Stimulated activated naive CD8-positive, alpha-beta T cell treated with anti-CD3 and anti-CD28 coated beads, Interleukin-15, Interleukin-2, amounts not matched to agents 100 ng/mL and 50 ng/mL, for 24 hours (primary cell): ENCODE data around the gene SLC7A6.

Source experiments
- H3K27ac Mint-ChIP-seq: one replicate; pipeline ENCODE4 v1.8.0; 2021; ENCODE audit warnings: mild to moderate bottlenecking, mixed read lengths
- H3K27me3 Mint-ChIP-seq: one replicate; pipeline ENCODE4 v1.8.0; 2021; ENCODE audit warnings: mixed read lengths
- H3K36me3 Mint-ChIP-seq: one replicate; pipeline ENCODE4 v1.8.0; 2021; ENCODE audit warnings: low read depth, mixed read lengths
- H3K4me1 Mint-ChIP-seq: one replicate; pipeline ENCODE4 v1.8.0; 2021; ENCODE audit warnings: low read depth, mixed read lengths
- H3K4me3 Mint-ChIP-seq: one replicate; pipeline ENCODE4 v1.8.0; 2021; ENCODE audit warnings: mild to moderate bottlenecking, mixed read lengths
- H3K9me3 Mint-ChIP-seq: one replicate; pipeline ENCODE4 v1.8.0; 2021; ENCODE audit warnings: mixed read lengths

SLC7A6 gene

DNA sequence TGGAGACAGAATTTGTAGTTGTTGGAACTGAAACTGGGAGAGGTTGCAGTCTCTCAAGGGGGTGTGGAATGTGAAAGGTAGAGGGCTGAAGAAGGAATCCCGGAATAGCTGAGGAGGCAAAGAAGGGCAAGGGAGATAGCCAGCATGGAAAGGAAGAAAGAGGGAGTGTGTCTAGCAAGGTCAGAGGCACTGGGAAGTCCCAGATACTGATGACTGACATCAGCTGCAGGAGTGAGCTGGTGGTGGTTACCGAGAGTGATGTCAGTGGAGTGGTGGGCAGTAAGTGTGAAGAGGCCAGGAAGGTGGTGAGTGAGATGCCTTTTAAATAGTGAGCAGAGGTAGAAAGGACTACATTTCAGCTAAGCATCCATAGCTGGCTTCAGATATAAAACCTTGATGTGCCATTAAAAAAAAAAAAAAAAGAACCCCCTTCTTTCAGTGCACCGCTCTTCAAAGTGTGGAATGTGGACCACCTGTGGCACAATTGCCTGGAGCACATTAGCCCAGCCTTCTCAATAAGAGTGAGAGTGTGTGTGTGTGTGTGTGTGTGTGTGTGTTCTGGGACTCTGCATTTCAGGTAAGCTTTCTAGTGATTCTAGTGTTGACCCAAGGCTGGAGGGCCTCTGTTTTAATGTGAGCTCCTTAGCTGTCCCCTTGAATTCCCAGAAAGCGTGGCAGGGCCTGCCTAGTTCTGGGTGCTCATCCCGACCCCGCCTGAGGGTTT lies 55.0 kb downstream of the SLC7A6 start:
- Mint-ChIP-seq H3K27ac (peak overlapping the region; percentile 68), H3K27me3 (no peaks in the 10 kb centered on the region), H3K9me3 (no peaks in the 10 kb centered on the region), H3K36me3 (peaks cover 45% of the 10 kb centered on the region), H3K4me3 (peak overlapping the region; percentile 25), H3K4me1 (peaks cover 23% of the 10 kb centered on the region)

DNA sequence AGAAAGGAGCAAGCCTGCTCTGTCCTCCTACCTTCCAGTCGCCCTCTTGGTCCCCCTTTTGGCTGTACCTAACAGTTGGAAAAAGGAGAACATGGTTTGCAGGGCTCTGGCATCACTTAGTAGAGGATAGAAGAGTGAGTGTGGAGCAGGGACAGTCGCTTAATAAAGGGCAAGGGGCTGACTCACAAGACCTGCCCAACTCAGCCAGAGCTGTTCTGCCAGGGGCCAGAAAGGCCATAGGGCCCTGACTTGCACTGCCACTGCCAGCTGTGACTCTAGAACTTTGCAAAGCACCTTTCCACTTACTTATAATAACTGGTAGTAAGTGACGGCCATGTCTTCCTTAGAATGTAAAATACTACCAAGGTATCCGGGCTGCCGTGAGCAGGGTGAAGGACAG lies 60.0 kb downstream of the SLC7A6 start:
- Mint-ChIP-seq H3K36me3 (peaks cover 45% of the 10 kb centered on the region), H3K4me1 (peaks cover 32% of the 10 kb centered on the region), H3K27ac (no peak overlapping the region), H3K27me3 (no peaks in the 10 kb centered on the region), H3K9me3 (no peaks in the 10 kb centered on the region), H3K4me3 (no peak overlapping the region)

DNA sequence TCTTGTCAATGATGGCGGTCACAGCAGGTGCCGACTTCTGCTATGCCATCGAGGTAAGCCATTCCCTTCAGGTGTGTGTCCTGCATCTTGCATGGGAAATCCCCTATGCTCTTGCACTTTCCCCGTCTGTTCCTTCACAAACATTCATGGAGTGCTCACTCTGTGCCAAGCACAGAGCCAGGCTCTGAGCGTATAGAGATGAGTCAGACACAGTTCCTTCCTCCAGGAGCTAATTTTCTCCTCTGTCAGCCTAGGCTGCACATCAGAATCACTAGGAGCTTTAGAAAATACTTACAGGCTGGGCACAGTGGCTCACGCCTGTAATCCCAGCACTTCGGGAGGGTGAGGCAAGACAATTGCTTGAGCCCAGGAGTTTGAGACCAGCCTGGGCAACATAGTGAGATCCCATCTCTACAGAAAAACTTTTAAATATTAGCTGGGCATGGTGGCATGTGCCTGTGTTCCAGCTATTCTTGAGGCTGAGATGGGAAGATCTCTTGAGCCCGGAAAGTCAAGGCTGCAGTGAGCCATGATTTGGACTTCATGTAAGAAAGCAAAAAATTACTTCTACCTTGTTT lies 60.5 kb downstream of the SLC7A6 start:
- peaks cover 42% of the 10 kb centered on the region for H3K36me3 Mint-ChIP-seq
- H3K27ac Mint-ChIP-seq = no peak overlapping the region
- no peaks in the 10 kb centered on the region for H3K27me3 Mint-ChIP-seq
- H3K4me1 Mint-ChIP-seq = peaks cover 26% of the 10 kb centered on the region
- no peaks in the 10 kb centered on the region for H3K9me3 Mint-ChIP-seq
- no peak overlapping the region for H3K4me3 Mint-ChIP-seq

DNA sequence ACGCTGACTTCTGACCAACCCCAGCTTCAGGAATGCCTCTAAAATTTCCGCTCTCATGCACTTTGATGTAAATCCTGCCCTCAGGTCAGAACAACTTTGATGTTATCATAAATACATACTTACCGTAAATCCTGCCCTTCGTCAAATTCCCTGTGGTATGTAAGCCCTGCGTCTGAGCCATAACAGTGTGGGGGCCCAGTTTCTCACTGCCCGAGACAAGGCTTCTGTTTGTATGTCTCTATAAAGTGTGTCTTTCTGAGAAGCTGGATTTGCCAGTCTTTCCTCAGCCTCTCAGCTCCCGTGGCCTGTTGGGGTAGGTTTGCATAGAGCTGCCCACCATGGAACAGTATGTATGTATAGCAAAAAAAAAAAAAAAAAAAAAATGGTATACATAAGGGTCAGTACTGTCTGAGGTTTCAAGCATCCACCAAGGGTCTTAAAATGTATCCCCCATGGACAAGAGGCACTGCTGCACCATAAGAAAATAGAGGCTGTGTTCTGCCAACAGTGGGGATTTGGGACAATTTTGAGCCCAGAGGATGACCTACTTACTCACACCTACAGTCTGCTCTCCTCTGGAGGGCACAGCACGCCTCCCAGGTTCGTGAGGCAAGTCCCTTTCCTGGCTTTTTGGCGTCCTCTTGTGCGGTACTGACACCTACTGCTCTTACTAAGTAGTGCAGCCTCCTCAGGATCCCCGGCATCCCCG lies 64.0 kb downstream of the SLC7A6 start:
- no peaks in the 10 kb centered on the region for H3K27me3 Mint-ChIP-seq
- peaks cover 49% of the 10 kb centered on the region for H3K36me3 Mint-ChIP-seq
- no peaks in the 10 kb centered on the region for H3K9me3 Mint-ChIP-seq
- peak overlapping the region; percentile 52 for H3K27ac Mint-ChIP-seq
- H3K4me1 Mint-ChIP-seq = peaks cover 31% of the 10 kb centered on the region
- H3K4me3 Mint-ChIP-seq = no peak overlapping the region

DNA sequence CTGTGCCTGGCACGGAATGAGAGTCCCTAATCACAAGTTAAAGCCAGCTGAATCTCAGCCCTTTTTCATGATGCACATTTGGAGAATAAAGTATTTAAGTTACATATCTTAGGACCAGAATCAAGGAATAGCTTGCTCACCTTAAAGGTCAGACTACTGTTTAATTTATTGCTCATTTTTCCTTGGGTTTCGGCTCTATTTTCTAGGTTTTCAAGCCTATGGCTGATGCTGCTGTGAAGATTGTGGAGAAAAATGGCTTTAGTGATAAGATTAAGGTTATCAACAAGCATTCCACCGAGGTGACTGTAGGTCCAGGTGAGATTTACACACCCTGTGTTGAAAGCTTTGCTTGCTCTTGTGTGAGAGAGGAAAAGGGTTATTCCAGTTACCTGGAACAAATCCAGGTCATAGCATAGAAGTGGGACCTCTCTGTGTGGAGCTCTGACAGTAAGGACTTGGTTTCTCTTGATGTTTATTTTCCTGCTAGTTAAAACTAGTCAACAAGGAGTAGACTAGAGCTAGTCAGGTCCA lies 64.6 kb downstream of the SLC7A6 start:
- H3K36me3 Mint-ChIP-seq = peaks cover 43% of the 10 kb centered on the region
- H3K9me3 Mint-ChIP-seq = no peaks in the 10 kb centered on the region
- H3K27me3 Mint-ChIP-seq = no peaks in the 10 kb centered on the region
- no peak overlapping the region for H3K27ac Mint-ChIP-seq
- peaks cover 31% of the 10 kb centered on the region for H3K4me1 Mint-ChIP-seq
- no peak overlapping the region for H3K4me3 Mint-ChIP-seq

DNA sequence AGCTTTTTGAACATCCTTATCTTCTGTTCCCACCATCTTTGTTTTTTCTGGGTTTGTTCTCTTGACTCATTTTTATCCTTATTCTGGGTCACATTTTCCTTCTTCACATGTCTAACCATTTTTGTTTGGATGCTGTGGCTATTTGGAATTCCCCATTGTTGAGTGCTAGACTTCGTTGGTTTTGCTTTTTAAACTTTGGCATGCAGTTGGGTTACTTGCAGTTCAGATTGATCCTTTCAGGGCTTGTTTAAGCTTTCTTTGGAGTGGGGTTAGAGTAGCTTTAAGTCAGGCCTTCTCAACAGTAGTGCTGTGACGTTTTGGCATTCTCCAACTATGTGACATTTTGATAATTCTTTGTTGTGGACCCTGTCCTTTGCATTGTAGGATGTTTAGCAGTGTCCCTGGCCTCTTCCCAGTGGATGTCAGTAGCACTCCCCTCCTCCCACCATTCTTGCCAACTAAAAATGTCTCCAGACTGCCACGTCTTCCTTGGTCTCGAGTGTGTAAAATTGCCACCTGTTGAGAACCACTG lies 67.6 kb downstream of the SLC7A6 start:
- H3K27ac Mint-ChIP-seq = peak overlapping the region; percentile 59
- H3K36me3 Mint-ChIP-seq = peaks cover 57% of the 10 kb centered on the region
- H3K4me1 Mint-ChIP-seq = peaks cover 26% of the 10 kb centered on the region
- no peak overlapping the region for H3K4me3 Mint-ChIP-seq
- H3K27me3 Mint-ChIP-seq = no peaks in the 10 kb centered on the region
- no peaks in the 10 kb centered on the region for H3K9me3 Mint-ChIP-seq

DNA sequence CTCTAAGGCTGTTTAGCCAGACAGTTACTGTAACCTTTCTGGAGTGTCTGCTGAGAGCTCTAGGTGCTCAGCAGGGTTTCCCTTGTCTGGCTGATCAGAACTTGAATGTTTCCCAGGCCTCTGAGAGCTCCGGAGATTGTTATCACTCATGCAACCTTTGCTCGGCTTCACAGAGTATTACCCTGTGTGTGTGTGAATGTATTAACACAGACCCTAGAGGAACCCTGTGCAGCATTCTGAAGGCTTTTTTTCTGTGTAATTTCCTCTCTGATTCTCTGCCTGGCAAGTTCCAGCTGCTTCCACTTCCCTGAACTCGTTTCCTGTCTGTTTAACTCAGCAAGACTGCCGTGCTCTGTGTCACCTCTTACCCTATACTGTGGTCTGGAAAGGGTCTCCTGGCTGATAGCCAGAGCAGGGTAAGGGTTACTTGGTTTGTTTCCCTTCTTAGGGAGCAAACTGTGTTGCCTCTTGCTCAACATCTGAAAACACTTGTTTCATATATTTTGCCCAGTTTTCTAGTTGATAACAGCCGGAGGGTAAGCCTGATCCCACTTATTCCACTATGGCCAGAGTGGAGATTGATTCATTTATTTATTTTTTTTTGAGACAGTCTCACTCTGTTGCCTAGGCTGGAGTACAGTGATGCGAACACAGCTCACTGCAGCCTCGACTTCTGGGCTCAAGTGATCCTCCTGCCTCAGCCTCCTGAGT lies 68.2 kb downstream of the SLC7A6 start:
- Mint-ChIP-seq H3K4me3 (no peak overlapping the region), H3K27ac (peak overlapping the region; percentile 59), H3K36me3 (peaks cover 58% of the 10 kb centered on the region), H3K9me3 (no peaks in the 10 kb centered on the region), H3K4me1 (peaks cover 22% of the 10 kb centered on the region), H3K27me3 (no peaks in the 10 kb centered on the region)

DNA sequence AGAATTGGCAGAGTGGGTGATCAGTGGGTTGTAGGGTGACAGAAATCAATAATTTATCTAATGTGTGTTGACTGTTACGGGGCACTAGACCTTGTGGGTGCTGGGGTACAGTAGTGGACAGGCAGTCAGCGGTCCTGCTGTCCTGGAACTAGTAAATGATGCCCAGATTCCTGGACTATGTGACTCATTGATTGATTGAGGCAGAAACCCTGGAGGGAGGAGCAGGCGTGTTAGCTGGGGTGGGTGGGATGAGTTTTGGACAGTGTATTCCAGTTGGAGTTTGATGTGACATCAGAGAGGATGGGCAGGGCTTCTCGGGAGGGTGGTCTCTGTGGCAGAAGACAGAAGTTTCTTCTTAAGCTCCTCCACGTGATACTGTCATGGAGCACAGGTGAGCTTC lies 70.8 kb downstream of the SLC7A6 start:
- Mint-ChIP-seq H3K4me3 (no peak overlapping the region), H3K36me3 (peaks cover 65% of the 10 kb centered on the region), H3K9me3 (no peaks in the 10 kb centered on the region), H3K27me3 (no peaks in the 10 kb centered on the region), H3K27ac (no peak overlapping the region), H3K4me1 (peaks cover 12% of the 10 kb centered on the region)

DNA sequence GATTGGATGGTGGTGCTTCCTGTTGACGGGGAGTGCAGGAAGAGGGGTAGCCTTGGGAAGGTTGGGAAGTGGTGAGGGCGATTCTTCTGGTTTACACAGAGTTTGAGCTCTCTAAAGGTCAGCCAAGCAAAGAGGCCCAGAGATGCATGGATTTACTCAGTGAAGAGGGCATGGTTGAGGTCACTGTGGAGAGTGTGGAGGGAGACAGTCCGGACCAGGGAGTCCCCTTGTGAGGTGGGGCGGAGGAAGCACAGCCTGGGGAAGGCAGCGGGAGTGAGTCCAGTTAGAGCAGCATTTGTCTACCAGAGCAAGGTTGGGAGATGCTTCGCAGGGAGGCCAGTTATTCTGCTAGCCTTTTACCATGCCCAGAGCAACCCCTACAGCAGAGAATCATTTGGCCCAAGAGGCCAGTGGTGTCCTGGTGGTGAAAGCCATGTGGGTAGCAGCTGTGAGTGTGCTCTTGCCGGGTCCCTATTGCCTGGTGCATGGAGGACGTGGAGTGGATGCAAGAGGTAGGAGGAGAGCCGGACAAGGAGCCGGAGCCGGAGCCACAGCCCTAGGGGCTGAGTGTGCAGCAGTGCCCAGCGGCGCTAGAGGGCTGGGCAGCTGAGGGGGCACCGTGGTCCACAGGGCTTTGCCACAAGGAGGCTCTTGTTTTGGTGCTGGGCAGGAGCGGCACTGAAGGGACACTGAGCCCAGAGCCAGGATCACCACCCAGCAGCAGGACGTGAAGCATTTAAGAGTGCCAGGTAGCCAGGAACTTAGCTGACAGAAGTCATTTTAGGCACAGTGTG lies 74.2 kb downstream of the SLC7A6 start:
- no peak overlapping the region for H3K4me3 Mint-ChIP-seq
- no peaks in the 10 kb centered on the region for H3K4me1 Mint-ChIP-seq
- H3K9me3 Mint-ChIP-seq = no peaks in the 10 kb centered on the region
- no peaks in the 10 kb centered on the region for H3K27me3 Mint-ChIP-seq
- peaks cover 72% of the 10 kb centered on the region for H3K36me3 Mint-ChIP-seq
- no peak overlapping the region for H3K27ac Mint-ChIP-seq

DNA sequence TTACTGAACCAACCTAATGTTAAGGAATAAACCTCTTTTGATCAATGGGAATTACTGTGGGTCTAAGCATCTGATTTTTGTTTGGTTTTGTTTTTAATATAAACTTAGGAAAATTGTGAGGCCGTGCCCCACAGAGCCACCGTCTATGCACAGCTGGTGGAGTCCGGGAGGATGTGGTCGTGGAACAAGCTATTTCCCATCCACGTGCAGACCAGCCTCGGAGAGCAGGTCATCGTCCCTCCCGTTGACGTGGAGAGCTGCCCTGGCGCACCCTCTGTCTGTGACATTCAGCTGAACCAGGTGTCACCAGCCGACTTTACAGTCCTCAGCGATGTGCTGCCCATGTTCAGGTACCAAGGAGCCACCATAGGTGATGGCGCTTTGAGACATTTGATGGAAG lies 74.9 kb downstream of the SLC7A6 start:
- no peaks in the 10 kb centered on the region for H3K4me1 Mint-ChIP-seq
- H3K27ac Mint-ChIP-seq = no peak overlapping the region
- H3K36me3 Mint-ChIP-seq = peaks cover 71% of the 10 kb centered on the region
- H3K27me3 Mint-ChIP-seq = no peaks in the 10 kb centered on the region
- H3K9me3 Mint-ChIP-seq = no peaks in the 10 kb centered on the region
- H3K4me3 Mint-ChIP-seq = no peak overlapping the region

DNA sequence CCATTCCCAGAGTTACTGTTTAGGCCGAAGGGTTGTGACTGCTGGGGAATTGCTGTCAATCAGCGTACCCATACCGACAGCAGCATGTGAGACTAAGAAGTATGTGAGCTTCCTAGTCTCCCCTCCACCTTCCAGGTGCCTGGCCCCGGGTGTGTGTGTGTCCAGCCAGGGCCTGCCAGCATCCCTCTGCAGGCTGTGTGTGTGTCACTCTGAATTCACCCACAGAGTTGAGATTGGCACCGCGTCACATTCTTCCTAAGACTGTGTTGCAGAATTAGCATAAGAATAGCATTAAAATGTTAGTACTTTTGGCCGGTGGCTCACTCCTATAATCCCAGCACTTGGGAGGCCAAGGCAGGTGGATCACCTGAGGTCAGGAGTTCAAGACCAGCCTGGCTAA lies 78.3 kb downstream of the SLC7A6 start:
- Mint-ChIP-seq H3K27ac (no peak overlapping the region), H3K36me3 (peaks cover 73% of the 10 kb centered on the region), H3K4me1 (peaks cover 13% of the 10 kb centered on the region), H3K27me3 (no peaks in the 10 kb centered on the region), H3K4me3 (no peak overlapping the region), H3K9me3 (no peaks in the 10 kb centered on the region)

DNA sequence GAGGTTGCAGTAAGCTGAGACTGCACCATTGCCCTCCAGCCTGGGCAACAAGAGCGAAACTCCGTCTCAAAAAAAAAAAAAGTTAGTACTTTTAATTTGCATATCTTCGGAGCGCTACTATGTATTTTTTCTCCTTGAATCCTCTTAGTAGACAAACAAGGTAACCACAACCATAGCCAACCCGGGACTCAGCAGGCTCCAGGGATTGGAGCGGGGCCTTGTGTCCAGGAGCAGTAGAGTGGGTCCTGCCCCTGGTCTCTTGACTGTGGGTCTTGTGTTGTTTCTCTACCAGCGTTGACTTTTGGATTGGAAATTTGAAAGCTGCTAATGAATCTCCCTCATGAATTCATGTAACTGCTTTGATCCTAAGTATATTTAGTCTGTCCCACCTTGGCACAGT lies 78.8 kb downstream of the SLC7A6 start:
- H3K36me3 Mint-ChIP-seq = peaks cover 73% of the 10 kb centered on the region

DNA sequence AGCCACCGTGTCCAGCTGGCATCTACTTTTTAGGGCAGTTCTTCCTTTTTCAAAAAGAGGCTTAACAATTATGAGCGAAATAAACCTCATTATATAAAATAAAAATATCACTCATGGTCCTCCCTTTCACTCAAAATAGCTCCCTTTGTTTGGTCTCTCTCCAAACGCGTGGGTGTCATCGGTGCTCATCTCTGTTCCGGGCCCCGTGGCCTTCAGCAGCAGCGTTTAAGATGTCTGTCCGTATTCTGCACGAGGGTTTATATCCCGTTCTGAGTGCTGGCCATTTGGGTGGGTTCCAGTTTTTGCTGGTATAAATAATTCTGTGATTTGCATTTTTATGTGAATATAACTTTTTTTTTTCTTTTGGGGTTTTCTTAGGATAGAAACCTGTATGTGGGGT lies 79.9 kb downstream of the SLC7A6 start:
- H3K27me3 Mint-ChIP-seq = no peaks in the 10 kb centered on the region
- no peaks in the 10 kb centered on the region for H3K9me3 Mint-ChIP-seq
- H3K27ac Mint-ChIP-seq = no peak overlapping the region
- no peak overlapping the region for H3K4me3 Mint-ChIP-seq
- H3K36me3 Mint-ChIP-seq = peaks cover 76% of the 10 kb centered on the region
- peaks cover 13% of the 10 kb centered on the region for H3K4me1 Mint-ChIP-seq

More for the DNA sequence above, 78.8 kb downstream of the SLC7A6 start:
- H3K27ac Mint-ChIP-seq = no peak overlapping the region
- no peak overlapping the region for H3K4me3 Mint-ChIP-seq
- H3K9me3 Mint-ChIP-seq = no peaks in the 10 kb centered on the region
- peaks cover 13% of the 10 kb centered on the region for H3K4me1 Mint-ChIP-seq
- no peaks in the 10 kb centered on the region for H3K27me3 Mint-ChIP-seq

DNA sequence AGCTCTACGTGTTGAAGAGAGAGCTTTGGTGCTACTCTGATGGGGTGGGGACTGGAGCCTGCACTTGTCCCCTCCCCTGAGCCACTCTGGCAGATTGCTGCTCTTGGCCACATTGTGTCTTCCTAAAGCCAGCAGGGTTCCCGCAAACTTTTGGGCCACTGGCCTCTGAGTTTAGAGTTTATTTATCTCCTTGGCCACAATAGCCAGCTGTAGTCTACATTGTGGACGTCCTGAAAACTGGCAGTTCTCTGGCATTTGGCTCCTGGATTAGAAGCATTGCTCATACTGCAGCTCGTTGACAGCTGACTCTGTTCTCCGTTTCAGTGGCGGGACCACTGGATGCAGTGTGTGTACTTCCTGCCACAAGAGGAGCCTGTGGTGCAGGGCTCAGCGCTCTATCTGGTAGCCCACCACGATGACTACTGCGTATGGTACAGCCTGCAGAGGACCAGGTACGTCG lies 81.1 kb downstream of the SLC7A6 start:
- Mint-ChIP-seq H3K4me3 (no peak overlapping the region), H3K27ac (no peak overlapping the region), H3K27me3 (no peaks in the 10 kb centered on the region), H3K36me3 (peaks cover 74% of the 10 kb centered on the region), H3K9me3 (no peaks in the 10 kb centered on the region), H3K4me1 (peaks cover 13% of the 10 kb centered on the region)
